Osteoblast (primary cell): Measurements from ENCODE around the gene IFIT1B. TPM values are rescaled to one million over a fixed set of nuclear protein-coding genes. Genes with fewer than 3 reads are reported as not detected.
A peak's percentile ranks its signal among the peaks of the same experiment; 100 is the strongest.
"Not testable (repeated sequence)": the region's sequence is repeated elsewhere in the genome, so short reads cannot be mapped to it uniquely, and the experiment has no call there.

Experiments
- DNase-seq: peaks from one replicate; pipeline ENCODE4 v3.0.0; 2011; ENCODE audit warnings: low spot score, mixed read lengths; ENCODE audit not compliant: insufficient read length; ENCODE audit errors: missing footprints
- H2AFZ ChIP-seq: 2 replicates; pipeline ENCODE4 v1.6.0; 2011; ENCODE audit warnings: mild to moderate bottlenecking, low read length
- H3K27ac ChIP-seq: 2 replicates; pipeline ENCODE4 v1.5.1; 2011; ENCODE audit warnings: mild to moderate bottlenecking, low read depth, low read length, moderate library complexity
- H3K27me3 ChIP-seq: 2 replicates; pipeline ENCODE4 v1.6.0; 2012; ENCODE audit warnings: mild to moderate bottlenecking, control low read depth, inconsistent platforms, low read length, moderate library complexity; ENCODE audit not compliant: insufficient read depth
- H3K36me3 ChIP-seq: 2 replicates; pipeline ENCODE4 v1.5.1; 2011; ENCODE audit warnings: mild to moderate bottlenecking, low read length, control low read depth, moderate library complexity; ENCODE audit not compliant: insufficient read depth
- H3K4me1 ChIP-seq: 2 replicates; pipeline ENCODE4 v1.5.1; 2011; ENCODE audit warnings: mild to moderate bottlenecking, low read length, control low read depth, moderate library complexity; ENCODE audit not compliant: insufficient read depth
- H3K4me2 ChIP-seq: 2 replicates; pipeline ENCODE4 v1.6.0; 2011; ENCODE audit warnings: mild to moderate bottlenecking, low read length; ENCODE audit not compliant: insufficient read depth
- H3K4me3 ChIP-seq: fragments of 200-600 bp; sonication (generic); 3 replicates; pipeline ENCODE4 v1.5.1; 2012; ENCODE audit warnings: mild to moderate bottlenecking, low read length, inconsistent platforms; ENCODE audit not compliant: insufficient read depth
- H3K79me2 ChIP-seq: 2 replicates; pipeline ENCODE4 v1.6.0; 2012; ENCODE audit warnings: mild to moderate bottlenecking, low read length, control low read depth, inconsistent platforms; ENCODE audit not compliant: insufficient read depth
- H3K9me3 ChIP-seq: 2 replicates; pipeline ENCODE4 v1.5.1; 2011; ENCODE audit warnings: low read depth, low read length, control low read depth
- H4K20me1 ChIP-seq: 2 replicates; pipeline ENCODE4 v1.6.0; 2012; ENCODE audit warnings: mild to moderate bottlenecking, low read length, control low read depth; ENCODE audit not compliant: insufficient read depth
- CTCF ChIP-seq: IDR thresholded peaks from 2 replicates; pipeline ENCODE4 v1.5.1; 2011; ENCODE audit warnings: mild to moderate bottlenecking, low read depth, low read length, moderate library complexity; ENCODE audit errors: extremely low read depth
- total RNA-seq: library from RNA; depleted of rRNA; stranded (reverse); fragments of >200 nt; gene quantifications from 2 replicates; pipeline ENCODE4 v1.2.3, GENCODE V29; 2012

Gene IFIT1B
- total RNA-seq, 1 donor = not detected

GRCh38 chr10:89409282-89409681, 31.4 kb downstream of the IFIT1B start:
- not testable (repeated sequence) for H3K27me3 ChIP-seq, H3K4me3 ChIP-seq, H3K27ac ChIP-seq, H3K79me2 ChIP-seq, H3K36me3 ChIP-seq, H4K20me1 ChIP-seq, H3K9me3 ChIP-seq, H2AFZ ChIP-seq, DNase-seq, H3K4me2 ChIP-seq, H3K4me1 ChIP-seq

- H3K4me2 ChIP-seq, H3K9me3 ChIP-seq, H3K27ac ChIP-seq, H3K4me3 ChIP-seq, H2AFZ ChIP-seq, DNase-seq, H4K20me1 ChIP-seq, H3K36me3 ChIP-seq, H3K4me1 ChIP-seq, H3K27me3 ChIP-seq: not testable (repeated sequence)
- peaks cover 15% of the 10 kb centered on the region for H3K79me2 ChIP-seq
These were observed 32.7 kb downstream of the IFIT1B start for GRCh38 chr10:89410551-89410950.

- not testable (repeated sequence) for H3K27ac ChIP-seq, H3K4me3 ChIP-seq, H3K4me2 ChIP-seq, DNase-seq, H3K4me1 ChIP-seq, H3K9me3 ChIP-seq, H3K27me3 ChIP-seq, H2AFZ ChIP-seq, H3K36me3 ChIP-seq, H4K20me1 ChIP-seq
- peaks cover 21% of the 10 kb centered on the region for H3K79me2 ChIP-seq
These were observed 33.3 kb downstream of the IFIT1B start for GRCh38 chr10:89411135-89411534.

GRCh38 chr10:89412276-89412675, 34.4 kb downstream of the IFIT1B start:
- H3K27ac ChIP-seq, H3K9me3 ChIP-seq, H2AFZ ChIP-seq, DNase-seq, H3K4me2 ChIP-seq, H3K4me1 ChIP-seq, H3K36me3 ChIP-seq, H3K4me3 ChIP-seq, H3K27me3 ChIP-seq, H4K20me1 ChIP-seq: not testable (repeated sequence)
- H3K79me2 ChIP-seq = peaks cover 29% of the 10 kb centered on the region

- no peak for TF ChIP-seq CTCF
- peaks cover 13% of the 10 kb centered on the region for H3K36me3 ChIP-seq
- peak overlapping the region; percentile 86 for H3K27ac ChIP-seq
- peaks cover 9% of the 10 kb centered on the region for H3K4me1 ChIP-seq
- H2AFZ ChIP-seq = peak overlapping the region; percentile 97
- no peak for DNase-seq
- no peaks in the 10 kb centered on the region for H4K20me1 ChIP-seq
- H3K4me2 ChIP-seq = peak overlapping the region; percentile 86
- H3K9me3 ChIP-seq = no peaks in the 10 kb centered on the region
- peaks cover 40% of the 10 kb centered on the region for H3K79me2 ChIP-seq
- H3K4me3 ChIP-seq = peak overlapping the region; percentile 90
- no peaks in the 10 kb centered on the region for H3K27me3 ChIP-seq
These were observed 35.6 kb downstream of the IFIT1B start for GRCh38 chr10:89413398-89413912.

GRCh38 chr10:89414146-89414878, 36.5 kb downstream of the IFIT1B start, which contains the start of gene IFIT5:
Gene IFIT5, plus strand, starts transcription at chr10:89414568. Its CDS starts 231 bp downstream, at chr10:89414799.
- H3K9me3 ChIP-seq = no peaks in the 10 kb centered on the region
- H3K79me2 ChIP-seq = peaks cover 40% of the 10 kb centered on the region
- peak; percentile 92 for DNase-seq
- peak within 1 kb of the TSS; percentile 90 for H3K4me3 ChIP-seq
- H3K27me3 ChIP-seq = no peaks in the 10 kb centered on the region
- H3K4me1 ChIP-seq = peaks cover 11% of the 10 kb centered on the region
- H3K4me2 ChIP-seq = peak within 1 kb of the TSS; percentile 86
- no peaks in the 10 kb centered on the region for H4K20me1 ChIP-seq
- peak within 1 kb of the TSS; percentile 97 for H2AFZ ChIP-seq
- no peak for TF ChIP-seq CTCF
- H3K36me3 ChIP-seq = peaks cover 13% of the 10 kb centered on the region
- peak within 1 kb of the TSS; percentile 86 for H3K27ac ChIP-seq
